ENCODE data around the gene SLC5A9. TPM values are rescaled to one million over a fixed set of nuclear protein-coding genes. Genes with fewer than 3 reads are reported as not detected.

The SLC5A9 gene
- total and polyA plus RNA-seq, 2 experiments from 2014 or later, result 0.10 TPM

- no peak overlapping the region for H3K4me3 ChIP-seq
- TF ChIP-seq EZH2 (IDR thresholded peaks at IDR 0.05; ENCODE audit: low read depth, unreplicated experiment) (no peak), STAT1 (IDR thresholded peaks at IDR 0.05; ENCODE audit: unreplicated experiment) (no peak), JUNB (IDR thresholded peaks at IDR 0.05; ENCODE audit: unreplicated experiment) (no peak), NANOG (IDR thresholded peaks at IDR 0.05; ENCODE audit: borderline replicate concordance) (no peak), CREB1 (CRISPR knock-in tag; IDR thresholded peaks at IDR 0.05; ENCODE audit: low read depth) (no peak), POLR2AphosphoS5 (IDR thresholded peaks at IDR 0.05; ENCODE audit: low read depth) (no peak), ZNF114 (CRISPR knock-in tag; IDR thresholded peaks at IDR 0.05) (no peak), ETS1 (IDR thresholded peaks at IDR 0.05) (no peak)
- no peak overlapping the region for H3K27ac ChIP-seq (ENCODE audit: low read depth)
- H2AFZ ChIP-seq, result no peak overlapping the region; the same call in 1 of the 2 replicates
- peaks cover 16% of the 10 kb centered on the region for H3K4me1 ChIP-seq (ENCODE audit: insufficient read depth)
- Mint-ChIP-seq H3K27me3 (ENCODE audit: insufficient read depth, low read depth, poor library complexity) (peaks cover 3% of the 10 kb centered on the region), H3K4me1 (peaks cover 31% of the 10 kb centered on the region), H3K9me3 (no peaks in the 10 kb centered on the region; the same call in 2 of the 3 replicates), H3K4me3 (no peak overlapping the region), H3K36me3 (ENCODE audit: low read depth) (0 out of 3 replicates have a peak, but pooled peaks cover under 1% of the 10 kb centered on the region), H3K27ac (no peak overlapping the region)
- no peaks in the 10 kb centered on the region for H3K27me3 ChIP-seq (ENCODE audit: insufficient read depth)
- no peaks in the 10 kb centered on the region for H3F3A ChIP-seq (replicated peaks; ENCODE audit: low read depth)
- ATAC-seq (no peak), DNase-seq (ENCODE audit: low spot score) (no peak)
- H3K9me2 ChIP-seq (ENCODE audit: insufficient read depth), result no peaks in the 10 kb centered on the region
- no peaks in the 10 kb centered on the region for H3K79me2 ChIP-seq (replicated peaks; ENCODE audit: insufficient read depth)
- H3K4me2 ChIP-seq, result no peak overlapping the region
- no peaks in the 10 kb centered on the region for H4K20me1 ChIP-seq (replicated peaks; ENCODE audit: insufficient read depth)
- H3K36me3 ChIP-seq (ENCODE audit: insufficient read depth), result no peaks in the 10 kb centered on the region
These were observed 14.9 kb upstream of the SLC5A9 start for GRCh38 chr1:48207536-48208075.

- Histone ChIP-seq H3K36me3 (ENCODE audit: insufficient read depth) (no peaks in the 10 kb centered on the region), H3K79me2 (replicated peaks; ENCODE audit: insufficient read depth) (no peaks in the 10 kb centered on the region), H3F3A (replicated peaks; ENCODE audit: low read depth) (no peaks in the 10 kb centered on the region), H3K9me2 (ENCODE audit: insufficient read depth) (no peaks in the 10 kb centered on the region), H3K27me3 (ENCODE audit: insufficient read depth) (no peaks in the 10 kb centered on the region), H4K20me1 (replicated peaks; ENCODE audit: insufficient read depth) (no peaks in the 10 kb centered on the region), H3K27ac (ENCODE audit: low read depth) (0 out of 2 replicates have a peak overlapping the region, but pooled peaks have one; percentile 57), H3K4me1 (ENCODE audit: insufficient read depth) (peaks cover 16% of the 10 kb centered on the region), H3K4me2 (0 out of 2 replicates have a peak overlapping the region, but pooled peaks have one; percentile 65), H3K4me3 (no peak overlapping the region), H2AFZ (no peak overlapping the region)
- no peak overlapping the region for H3K4me3 Mint-ChIP-seq
- no peak for TF ChIP-seq REST (IDR thresholded peaks at IDR 0.05; ENCODE audit: unreplicated experiment)
- H3K9me3 Mint-ChIP-seq, result peaks cover 2% of the 10 kb centered on the region
- H3K27me3 Mint-ChIP-seq (ENCODE audit: insufficient read depth, low read depth, poor library complexity), result peaks cover 3% of the 10 kb centered on the region
- 0 out of 2 replicates have a peak overlapping the region, but pooled peaks have one; percentile 1 for H3K27ac Mint-ChIP-seq
- H3K36me3 Mint-ChIP-seq (ENCODE audit: low read depth), result peaks cover 4% of the 10 kb centered on the region
- H3K4me1 Mint-ChIP-seq, result peaks cover 32% of the 10 kb centered on the region
- peak; percentile 98 for ATAC-seq
- peak; percentile 84 for DNase-seq (ENCODE audit: low spot score)
These were observed 14.3 kb upstream of the SLC5A9 start for GRCh38 chr1:48208251-48208650.

Data from GM23338 (cell line).